ENCODE results near the gene ICAM3. TPM values are rescaled to one million over a fixed set of nuclear protein-coding genes. Genes with fewer than 3 reads are reported as not detected.
"Not testable (repeated sequence)": the region's sequence is repeated elsewhere in the genome, so short reads cannot be mapped to it uniquely, and the experiment has no call there.

The ICAM3 gene
- total RNA-seq, 4 donors from 2014 or later: 2.9 to 10.9 (median 5.2) TPM

GRCh38 chr19:10368101-10368803 lies 28.8 kb upstream of the ICAM3 start:
- H3K27ac ChIP-seq (replicated peaks in 1 of 4): no peak overlapping the region
- no peaks in the 10 kb centered on the region for H3K9me3 ChIP-seq
- H3K36me3 ChIP-seq: peaks cover 62 to 97% (median 94%) of the 10 kb centered on the region in 4 donors
- intact Hi-C loops (cut with DNase I): no loop called here
- H3K4me3 ChIP-seq: no peak overlapping the region
- TF ChIP-seq CTCF (IDR thresholded peaks at IDR 0.05) (no peak), EP300 (IDR thresholded peaks at IDR 0.05) (no peak), POLR2A (IDR thresholded peaks at IDR 0.05; ENCODE audit: low read depth) (no peak), POLR2AphosphoS5 (IDR thresholded peaks at IDR 0.05) (no peak)
- H3K27me3 ChIP-seq: no peaks in the 10 kb centered on the region
- H3K4me1 ChIP-seq: no peaks in the 10 kb centered on the region
- WGBS: 94% methylated on average over 13 of the region's 15 CpGs
- no peak for DNase-seq (ENCODE audit: extremely low spot score)

GRCh38 chr19:10366950-10367512 lies 27.6 kb upstream of the ICAM3 start:
- DNase-seq (ENCODE audit: extremely low spot score); H3K9me3 ChIP-seq; H3K4me3 ChIP-seq; H3K4me1 ChIP-seq; H3K27ac ChIP-seq (replicated peaks in 1 of 4); H3K27me3 ChIP-seq; intact Hi-C loops (cut with DNase I): not testable (repeated sequence)
- H3K36me3 ChIP-seq: peaks cover 70 to 100% (median 95%) of the 10 kb centered on the region in 4 donors
- 94% methylated on average over 4 of the region's 4 CpGs for WGBS

- no peak for DNase-seq (ENCODE audit: extremely low spot score)
- peaks cover 66 to 100% (median 96%) of the 10 kb centered on the region in 4 donors for H3K36me3 ChIP-seq
- intact Hi-C loops (cut with DNase I): no loop called here
- no peak overlapping the region for H3K27ac ChIP-seq (replicated peaks in 1 of 4)
- no peaks in the 10 kb centered on the region for H3K9me3 ChIP-seq
- no peaks in the 10 kb centered on the region for H3K4me1 ChIP-seq
- 94% methylated on average over 22 of the region's 23 CpGs for WGBS
- H3K4me3 ChIP-seq: no peak overlapping the region
- no peak for TF ChIP-seq POLR2AphosphoS5 (IDR thresholded peaks at IDR 0.05)
- no peaks in the 10 kb centered on the region for H3K27me3 ChIP-seq
Measured at GRCh38 chr19:10365518-10365917, 26.1 kb upstream of the ICAM3 start.

- Histone ChIP-seq H3K4me1 (no peaks in the 10 kb centered on the region), H3K27me3 (no peaks in the 10 kb centered on the region), H3K9me3 (no peaks in the 10 kb centered on the region), H3K27ac (replicated peaks in 1 of 4) (no peak overlapping the region), H3K36me3 (peaks cover 59 to 100% (median 97%) of the 10 kb centered on the region in 4 donors), H3K4me3 (no peak overlapping the region)
- intact Hi-C loops (cut with DNase I): no loop called here
- no peak for DNase-seq (ENCODE audit: extremely low spot score)
- WGBS: 92% methylated on average over 9 of the region's 19 CpGs
- TF ChIP-seq POLR2A (IDR thresholded peaks at IDR 0.05; ENCODE audit: low read depth) (no peak), POLR2AphosphoS5 (IDR thresholded peaks at IDR 0.05) (no peak), CTCF (IDR thresholded peaks at IDR 0.05) (no peak)
Measured at GRCh38 chr19:10364644-10365043, 25.2 kb upstream of the ICAM3 start.

- no peak overlapping the region for H3K27ac ChIP-seq (replicated peaks in 1 of 4)
- intact Hi-C loops (cut with DNase I): no loop called here
- no peaks in the 10 kb centered on the region for H3K27me3 ChIP-seq
- no peak overlapping the region for H3K4me3 ChIP-seq
- 93% methylated on average over 8 of the region's 12 CpGs for WGBS
- DNase-seq (ENCODE audit: extremely low spot score): no peak
- TF ChIP-seq EP300 (IDR thresholded peaks at IDR 0.05) (no peak), POLR2A (IDR thresholded peaks at IDR 0.05; ENCODE audit: low read depth) (no peak), CTCF (IDR thresholded peaks at IDR 0.05) (no peak), POLR2AphosphoS5 (IDR thresholded peaks at IDR 0.05) (no peak)
- H3K36me3 ChIP-seq: peaks cover 55 to 100% (median 98%) of the 10 kb centered on the region in 4 donors
- H3K9me3 ChIP-seq: no peaks in the 10 kb centered on the region
- H3K4me1 ChIP-seq: no peaks in the 10 kb centered on the region
Measured at GRCh38 chr19:10363789-10364281, 24.4 kb upstream of the ICAM3 start.

Data from esophagus muscularis mucosa (tissue), 4 donors.